Kidney epithelial cell (primary cell): ENCODE data around the gene MUCL1. TPM values are rescaled to one million over a fixed set of nuclear protein-coding genes. Genes with fewer than 3 reads are reported as not detected.

Experiments used
- DNase-seq: peaks from one replicate; pipeline ENCODE4 v3.0.0-alpha.2; 2010; ENCODE audit warnings: low read depth
- H3K27me3 ChIP-seq: 2 replicates; pipeline ENCODE4 v1.6.0; 2011; ENCODE audit warnings: low read length; ENCODE audit not compliant: control insufficient read depth, insufficient read depth
- H3K36me3 ChIP-seq: 2 replicates; pipeline ENCODE4 v1.5.1; 2011; ENCODE audit warnings: low read length; ENCODE audit not compliant: control insufficient read depth, insufficient read depth
- H3K4me3 ChIP-seq: 2 replicates; pipeline ENCODE4 v1.5.1; 2011; ENCODE audit warnings: low read depth, mild to moderate bottlenecking, control low read depth, low read length
- total RNA-seq: library from RNA; depleted of rRNA; stranded (reverse); fragments of >200 nt; gene quantifications from 2 replicates; pipeline ENCODE4 v1.2.3, GENCODE V29; 2015
- TF ChIP-seq, protein P1 (sequence below): IDR thresholded peaks from 2 replicates; pipeline ENCODE4 v1.5.1; 2011; ENCODE audit warnings: mild to moderate bottlenecking, moderate library complexity, low read length, control low read depth, inconsistent platforms; ENCODE audit not compliant: insufficient read depth, poor library complexity, severe bottlenecking

The MUCL1 gene
- total RNA-seq = not detected in 2 replicates

DNA sequence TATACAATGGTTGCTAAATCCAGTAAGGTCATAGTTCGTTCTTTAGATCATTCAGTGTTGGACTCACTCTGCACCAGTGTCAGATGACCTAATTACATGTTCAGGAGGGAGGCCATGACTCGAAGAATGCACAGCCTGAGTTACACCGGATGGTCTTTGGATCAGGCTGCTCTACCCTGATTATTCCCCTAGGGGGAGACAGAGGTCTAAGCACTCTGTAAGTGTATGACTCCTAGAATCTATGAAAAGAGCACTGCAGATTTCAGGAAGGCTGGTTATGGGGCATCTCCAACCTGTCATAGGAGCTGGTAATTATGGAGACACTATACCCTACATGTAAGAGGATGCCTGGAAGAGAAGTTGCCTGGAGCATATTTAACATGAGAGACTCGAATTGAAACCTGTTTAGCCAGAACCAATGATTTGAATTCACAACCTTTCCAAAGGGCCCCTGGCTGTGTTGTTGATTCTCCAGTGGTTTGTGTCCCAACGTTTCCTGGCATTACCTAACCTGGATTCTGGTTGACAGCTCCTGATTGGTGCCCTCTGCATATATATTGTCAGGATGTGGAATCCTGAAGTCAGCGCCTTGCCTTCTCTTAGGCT, at the start of gene MUCL1:
Gene MUCL1, plus strand, starts transcription at position 584 of the 606 bp plus-strand sequence. CDS start 67 bp downstream, outside the sequence.
- DNase-seq = peak; percentile 39
- Histone ChIP-seq H3K27me3 (no peaks in the 10 kb centered on the region), H3K36me3 (no peaks in the 10 kb centered on the region), H3K4me3 (no peak within 1 kb of the TSS)
- TF ChIP-seq, protein P1, sequence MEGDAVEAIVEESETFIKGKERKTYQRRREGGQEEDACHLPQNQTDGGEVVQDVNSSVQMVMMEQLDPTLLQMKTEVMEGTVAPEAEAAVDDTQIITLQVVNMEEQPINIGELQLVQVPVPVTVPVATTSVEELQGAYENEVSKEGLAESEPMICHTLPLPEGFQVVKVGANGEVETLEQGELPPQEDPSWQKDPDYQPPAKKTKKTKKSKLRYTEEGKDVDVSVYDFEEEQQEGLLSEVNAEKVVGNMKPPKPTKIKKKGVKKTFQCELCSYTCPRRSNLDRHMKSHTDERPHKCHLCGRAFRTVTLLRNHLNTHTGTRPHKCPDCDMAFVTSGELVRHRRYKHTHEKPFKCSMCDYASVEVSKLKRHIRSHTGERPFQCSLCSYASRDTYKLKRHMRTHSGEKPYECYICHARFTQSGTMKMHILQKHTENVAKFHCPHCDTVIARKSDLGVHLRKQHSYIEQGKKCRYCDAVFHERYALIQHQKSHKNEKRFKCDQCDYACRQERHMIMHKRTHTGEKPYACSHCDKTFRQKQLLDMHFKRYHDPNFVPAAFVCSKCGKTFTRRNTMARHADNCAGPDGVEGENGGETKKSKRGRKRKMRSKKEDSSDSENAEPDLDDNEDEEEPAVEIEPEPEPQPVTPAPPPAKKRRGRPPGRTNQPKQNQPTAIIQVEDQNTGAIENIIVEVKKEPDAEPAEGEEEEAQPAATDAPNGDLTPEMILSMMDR = peak; percentile 73

DNA sequence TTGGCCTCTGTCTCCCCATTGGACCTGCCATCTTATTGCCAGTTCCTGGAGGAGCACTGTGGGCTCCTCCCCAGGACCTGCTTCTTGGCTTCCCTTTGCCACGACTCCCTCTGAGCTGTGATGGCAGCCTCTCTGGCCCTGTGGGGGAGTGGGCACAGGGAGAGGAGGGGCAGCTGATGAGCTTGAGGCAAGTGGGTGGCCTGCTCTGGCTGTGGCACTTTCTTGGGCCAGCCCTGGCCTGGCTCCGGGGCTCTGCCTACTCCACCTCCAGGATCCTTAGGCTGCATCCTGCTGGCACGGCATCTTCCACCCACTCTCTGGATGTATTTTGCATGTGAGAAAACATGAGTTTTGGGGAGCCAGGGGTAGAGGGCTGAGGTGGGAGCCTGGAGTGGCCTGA, 32.6 kb upstream of the MUCL1 start:
- TF ChIP-seq, protein P1 = no peak
- DNase-seq = no peak
- Histone ChIP-seq H3K4me3 (no peak overlapping the region), H3K27me3 (no peaks in the 10 kb centered on the region), H3K36me3 (no peaks in the 10 kb centered on the region)

GRCh38 chr12:54824402-54824801, 29.9 kb upstream of the MUCL1 start:
- no peaks in the 10 kb centered on the region for H3K36me3 ChIP-seq
- TF ChIP-seq, protein P1 = peak; percentile 23
- no peaks in the 10 kb centered on the region for H3K27me3 ChIP-seq
- no peak overlapping the region for H3K4me3 ChIP-seq
- DNase-seq = no peak

DNA sequence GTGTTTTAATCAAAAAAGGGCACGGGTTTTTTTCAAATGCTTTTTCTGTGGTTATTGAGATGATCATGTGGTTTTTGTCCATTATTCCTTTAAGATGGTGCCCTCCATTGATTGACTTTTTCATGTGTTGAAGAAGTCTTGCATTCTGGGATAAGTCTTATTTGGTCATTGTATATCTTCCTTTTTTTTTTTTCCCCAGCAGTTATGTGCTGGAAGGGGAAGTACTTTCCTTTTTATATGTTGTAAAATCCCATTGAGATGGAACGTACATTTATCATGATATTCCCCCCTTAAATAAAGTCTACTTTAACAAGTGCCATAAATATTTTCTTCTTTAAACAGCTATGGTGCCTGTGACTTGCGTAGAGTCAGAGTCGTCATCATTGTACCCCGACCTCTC, 24.8 kb upstream of the MUCL1 start:
- no peaks in the 10 kb centered on the region for H3K36me3 ChIP-seq
- TF ChIP-seq, protein P1 = no peak
- no peaks in the 10 kb centered on the region for H3K27me3 ChIP-seq
- no peak for DNase-seq
- no peak overlapping the region for H3K4me3 ChIP-seq

- Histone ChIP-seq H3K4me3 (no peak overlapping the region), H3K36me3 (no peaks in the 10 kb centered on the region), H3K27me3 (no peaks in the 10 kb centered on the region)
- DNase-seq = no peak
- TF ChIP-seq, protein P1 = no peak
These were observed 24.1 kb upstream of the MUCL1 start for GRCh38 chr12:54830199-54830598.

DNA sequence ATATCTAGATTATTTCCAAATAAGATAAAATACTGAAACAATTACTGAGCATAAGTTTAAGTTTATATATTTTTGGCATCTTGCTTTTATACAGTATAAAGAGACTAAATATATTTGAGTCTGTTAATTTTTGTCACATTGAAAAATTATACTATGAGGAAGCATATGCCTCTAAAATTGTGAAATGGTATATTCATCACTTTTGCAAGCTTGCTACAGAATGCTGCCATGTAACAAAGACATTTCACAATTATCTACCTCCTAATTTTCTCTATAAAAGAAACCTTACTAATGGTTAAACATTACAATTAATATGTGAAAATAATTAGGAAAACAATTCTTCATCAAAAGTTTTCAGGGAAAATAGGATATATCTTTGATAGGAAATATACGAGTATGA, 22.7 kb upstream of the MUCL1 start:
- no peak overlapping the region for H3K4me3 ChIP-seq
- TF ChIP-seq, protein P1 = no peak
- H3K36me3 ChIP-seq = no peaks in the 10 kb centered on the region

More for the DNA sequence above, 22.7 kb upstream of the MUCL1 start:
- H3K27me3 ChIP-seq = no peaks in the 10 kb centered on the region
- no peak for DNase-seq
